ENCODE results near the gene SH3BGRL2.
"Not testable (repeated sequence)": the region's sequence is repeated elsewhere in the genome, so short reads cannot be mapped to it uniquely, and the experiment has no call there.

Gene SH3BGRL2

DNA sequence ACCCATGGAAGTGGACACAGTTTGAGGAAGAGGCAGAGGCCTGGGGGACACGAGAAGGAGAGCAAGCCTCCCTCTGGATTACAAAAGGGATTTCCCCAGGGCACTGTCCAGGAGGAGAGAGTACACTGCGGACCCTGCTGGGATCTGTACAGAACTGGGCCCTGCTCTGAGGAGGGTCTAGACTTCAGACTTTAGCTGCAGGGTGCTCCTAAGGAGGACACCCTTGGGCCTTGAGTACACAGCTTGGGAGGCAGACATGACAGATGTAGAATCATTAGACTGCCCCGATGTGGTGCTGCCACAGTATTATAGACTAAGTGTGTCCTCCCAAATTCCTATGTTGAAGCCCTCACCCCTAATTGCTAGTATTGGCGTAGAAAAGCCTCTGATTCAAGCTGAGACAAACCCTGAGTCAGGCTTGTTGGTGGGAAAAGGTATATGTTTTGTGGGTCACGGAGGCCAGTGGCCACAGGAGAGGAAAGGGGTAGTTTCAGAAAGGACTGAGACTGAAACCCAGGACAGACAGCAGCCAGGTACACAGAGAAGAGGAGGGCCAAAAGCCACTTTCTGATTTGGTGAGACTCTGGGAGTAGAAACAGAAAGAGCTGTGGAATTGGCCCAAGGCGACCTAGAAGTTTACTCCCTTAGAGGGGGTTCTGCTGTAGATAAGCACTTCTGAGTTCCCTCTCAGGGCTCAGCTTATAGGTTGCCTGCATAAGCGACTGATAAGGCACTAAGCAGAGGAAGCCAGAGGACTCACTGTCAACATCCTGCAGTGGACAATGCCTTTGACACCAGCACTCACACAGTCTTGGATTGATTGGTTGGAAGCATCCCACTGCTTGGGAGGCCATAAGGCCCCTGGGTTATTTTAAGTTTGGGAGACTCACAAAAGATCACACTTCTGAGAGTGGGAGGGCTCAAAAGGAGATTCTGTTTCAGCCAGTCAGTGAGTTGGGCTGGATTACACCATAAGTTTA lies 16.5 kb upstream of the SH3BGRL2 start:
- DNase-seq (ENCODE audit: low read depth, low spot score): no peak

DNA sequence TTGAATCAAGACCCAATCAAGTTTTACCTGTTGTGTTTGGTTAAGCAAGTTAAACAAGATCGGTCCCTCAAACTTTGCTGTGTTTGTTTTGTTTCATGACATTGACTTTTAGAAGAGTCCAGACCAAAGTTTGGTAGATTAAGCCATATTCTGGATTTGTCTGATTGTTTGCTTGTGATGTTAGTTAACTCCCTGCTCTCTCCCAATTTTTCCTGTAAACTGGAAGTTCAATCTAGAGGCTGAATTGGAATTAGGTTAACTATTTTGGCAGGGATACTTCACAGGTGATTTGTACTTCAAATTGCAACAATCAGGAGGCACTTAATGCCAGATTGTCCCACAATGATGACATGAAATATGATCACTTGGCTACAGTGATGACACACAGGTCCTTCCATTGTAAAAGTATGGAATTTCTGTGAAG lies 13.6 kb upstream of the SH3BGRL2 start:
- no peak for DNase-seq (ENCODE audit: low read depth, low spot score)

DNA sequence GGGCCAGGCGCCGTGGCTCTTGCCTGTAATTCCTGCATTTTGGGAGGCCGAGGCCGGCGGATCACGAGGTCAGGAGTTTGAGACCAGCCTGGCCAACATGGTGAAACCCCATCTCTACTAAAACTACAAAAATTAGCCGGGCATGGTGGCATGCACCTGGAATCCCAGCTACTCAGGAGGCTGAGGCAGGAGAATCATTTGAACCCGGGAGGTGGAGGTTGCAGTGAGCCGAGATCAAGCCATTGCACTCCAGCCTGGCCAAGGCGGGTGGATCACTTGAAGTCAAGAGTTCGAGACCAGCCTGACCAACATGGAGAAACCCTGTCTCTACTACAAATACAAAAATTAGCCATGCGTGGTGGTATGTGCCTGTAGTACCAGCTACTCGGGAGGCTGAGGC lies 12.7 kb upstream of the SH3BGRL2 start:
- DNase-seq (ENCODE audit: low read depth, low spot score): not testable (repeated sequence)

DNA sequence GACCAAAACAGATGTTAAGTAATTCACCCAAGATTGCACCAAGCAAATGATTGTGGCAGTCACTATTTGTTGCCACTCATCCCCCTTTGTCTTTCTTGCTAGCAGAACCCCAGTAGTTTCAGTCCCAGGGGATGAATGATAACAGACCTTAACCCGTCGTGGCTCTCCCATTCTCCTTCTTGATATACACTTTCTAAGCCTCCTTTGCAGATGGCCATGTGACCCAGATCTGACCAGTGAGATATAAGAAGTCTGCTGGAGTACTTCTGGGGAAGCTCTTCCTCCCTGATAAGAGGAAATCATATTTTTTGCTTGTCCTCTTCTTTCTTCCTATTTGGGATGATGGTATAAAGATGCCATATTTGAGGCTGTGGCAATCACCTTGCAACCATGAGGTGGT lies 9.6 kb upstream of the SH3BGRL2 start:
- no peak for DNase-seq (ENCODE audit: low read depth, low spot score)

DNA sequence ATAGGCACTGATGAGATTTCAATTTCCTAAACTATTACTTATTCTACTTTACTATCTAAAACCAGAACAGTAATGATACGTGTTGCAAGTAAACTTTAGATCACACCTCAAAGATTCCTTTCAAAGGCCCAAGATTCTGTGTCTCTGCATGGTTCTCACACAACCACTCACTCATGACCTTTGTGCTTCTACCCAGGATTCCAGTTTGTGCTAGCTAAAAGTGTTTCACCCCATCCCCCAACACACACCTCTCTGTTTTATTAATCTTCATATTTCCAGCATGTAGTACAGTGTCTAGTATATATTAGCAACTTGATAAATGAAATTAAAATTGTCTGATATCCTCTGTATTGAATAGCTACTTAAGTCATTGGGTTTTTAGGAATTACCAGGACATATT lies 8.8 kb upstream of the SH3BGRL2 start:
- DNase-seq (ENCODE audit: low read depth, low spot score): no peak

DNA sequence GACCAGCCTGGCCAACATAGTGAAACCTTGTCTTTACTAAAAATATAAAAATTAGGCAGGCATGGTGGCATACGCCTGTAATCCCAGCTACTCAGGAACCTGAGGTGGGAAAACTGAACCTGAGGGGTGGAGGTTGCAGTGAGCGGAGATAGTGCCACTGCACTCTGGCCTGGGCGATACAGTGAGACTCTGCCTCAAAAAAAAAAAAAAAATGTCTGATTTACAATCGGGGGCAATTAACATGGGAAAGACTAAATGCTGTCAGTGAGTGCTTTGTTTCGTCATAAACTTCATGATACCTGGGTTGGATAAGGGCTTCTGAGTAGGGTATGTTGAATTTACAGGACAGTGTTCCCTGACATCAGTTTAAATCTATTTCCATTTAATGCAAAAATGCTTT lies 8.0 kb upstream of the SH3BGRL2 start:
- DNase-seq (ENCODE audit: low read depth, low spot score): no peak

DNA sequence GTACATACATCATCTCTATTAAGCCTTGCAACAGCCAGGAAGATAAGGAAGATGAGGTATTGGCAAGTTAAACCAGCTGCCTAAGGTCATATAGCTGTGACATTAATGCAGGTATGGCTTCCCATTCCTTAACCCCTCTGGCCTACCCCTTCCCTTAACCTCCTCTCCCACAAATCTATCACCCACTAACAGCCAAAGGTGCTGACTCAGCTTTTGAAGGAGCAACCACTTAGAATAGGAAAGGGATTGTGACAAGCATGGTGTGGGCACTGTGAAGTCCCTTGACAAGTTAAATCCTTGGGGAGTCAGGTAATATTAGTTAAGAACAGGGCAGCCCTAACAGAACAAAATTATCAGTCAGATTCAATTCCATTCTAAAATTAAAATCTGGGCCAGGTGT lies 5.4 kb upstream of the SH3BGRL2 start:
- DNase-seq (ENCODE audit: low read depth, low spot score): no peak

DNA sequence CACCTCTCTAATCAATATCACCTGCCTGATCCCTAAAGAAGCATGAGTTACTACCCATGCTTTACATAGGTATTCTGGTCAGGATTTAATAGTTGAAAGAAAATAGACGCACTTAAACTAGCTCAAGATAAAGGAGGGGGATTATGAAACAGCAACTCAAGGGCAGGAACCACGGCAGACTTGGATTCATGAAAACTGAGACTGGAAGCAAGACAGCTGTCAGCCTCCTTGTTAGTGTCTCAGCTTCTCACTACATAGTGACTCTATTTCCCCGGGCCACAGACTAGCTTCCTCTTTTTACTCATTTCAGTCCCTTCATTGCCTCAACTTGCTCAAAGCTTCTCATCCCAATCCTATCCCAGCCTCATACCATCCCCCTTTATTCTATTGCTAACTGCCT lies 4.3 kb upstream of the SH3BGRL2 start:
- no peak for DNase-seq (ENCODE audit: low read depth, low spot score)

DNA sequence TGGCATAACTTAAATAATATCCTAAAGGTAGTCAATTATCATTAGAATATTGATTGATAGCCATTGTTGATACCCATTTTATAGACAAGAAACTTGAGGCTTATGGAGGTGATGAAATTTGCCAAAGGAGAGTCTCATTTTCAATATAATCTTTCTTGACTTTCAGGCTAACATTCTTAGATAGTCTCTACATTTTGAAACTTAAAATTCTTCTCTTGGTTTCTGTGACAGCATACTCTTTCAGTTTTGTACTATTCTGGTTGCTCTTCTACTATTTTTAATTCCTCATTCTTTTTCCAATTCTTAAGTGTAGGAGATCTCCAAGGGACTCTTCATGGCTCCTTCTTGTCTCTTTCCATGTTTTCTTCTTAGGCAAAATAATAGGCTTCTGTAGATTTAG lies 3.7 kb upstream of the SH3BGRL2 start:
- no peak for DNase-seq (ENCODE audit: low read depth, low spot score)

DNA sequence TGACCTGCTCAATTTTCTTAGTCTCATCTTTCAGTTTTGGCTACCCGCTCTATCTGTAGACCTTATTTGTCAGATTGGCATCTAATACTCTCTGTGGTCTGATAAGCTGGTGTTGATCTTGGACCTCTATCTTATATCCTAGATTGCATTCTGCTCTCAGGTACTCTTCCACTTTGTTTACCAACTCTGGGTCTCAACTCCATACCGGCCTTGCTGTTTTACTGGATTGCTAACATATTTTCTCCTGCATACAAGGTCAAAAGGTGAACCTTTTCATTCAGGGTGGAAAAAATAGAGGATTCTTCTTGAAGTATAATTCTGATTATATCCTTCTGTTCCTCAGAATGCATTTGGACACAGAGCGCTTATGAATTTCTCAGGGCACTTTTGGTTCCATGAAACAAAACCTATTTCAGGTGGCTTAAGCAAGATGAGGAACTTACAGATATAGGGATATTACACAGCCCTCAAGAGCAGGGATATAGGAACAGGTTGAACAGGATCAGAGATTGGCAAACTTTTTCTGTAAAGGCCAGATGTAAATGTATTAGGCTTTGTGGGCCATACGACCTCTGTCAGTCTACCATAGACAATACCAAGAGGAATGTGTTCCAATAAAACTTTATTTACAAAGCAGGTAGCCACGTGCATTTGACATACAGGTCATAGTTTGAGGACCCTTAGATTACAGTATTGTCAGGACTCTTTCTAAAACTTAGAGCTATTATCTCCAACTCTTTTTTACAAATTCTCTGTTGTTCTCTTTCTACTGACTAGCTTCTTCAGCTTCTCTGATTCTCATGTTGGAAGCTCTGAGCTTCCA lies 2.5 kb upstream of the SH3BGRL2 start:
- DNase-seq (ENCODE audit: low read depth, low spot score): no peak

DNA sequence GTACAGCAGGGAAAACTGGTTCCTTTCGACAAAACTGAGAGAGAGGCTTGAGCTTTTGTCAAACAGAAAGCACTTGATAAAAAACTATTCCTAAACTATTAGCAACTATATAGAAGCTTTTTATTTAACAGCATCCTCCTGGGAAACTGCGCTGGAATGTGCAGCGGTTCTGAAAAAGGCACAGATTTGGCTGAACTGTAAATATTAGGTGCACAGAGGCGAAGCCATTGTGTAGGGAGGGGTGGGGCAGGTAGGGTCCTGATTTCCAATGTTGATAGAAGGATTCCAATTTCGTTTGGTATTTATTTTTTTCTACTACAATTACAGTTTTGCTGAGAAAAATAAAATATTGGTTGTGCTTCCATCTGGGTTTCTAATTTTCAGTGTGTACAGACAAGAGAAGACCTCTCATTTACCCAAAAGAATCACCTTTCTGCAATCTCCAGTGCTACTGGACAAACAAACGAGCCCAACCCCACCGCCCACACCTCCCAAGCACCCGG lies 698 bp upstream of the SH3BGRL2 start:
- no peak for DNase-seq (ENCODE audit: low read depth, low spot score)

DNA sequence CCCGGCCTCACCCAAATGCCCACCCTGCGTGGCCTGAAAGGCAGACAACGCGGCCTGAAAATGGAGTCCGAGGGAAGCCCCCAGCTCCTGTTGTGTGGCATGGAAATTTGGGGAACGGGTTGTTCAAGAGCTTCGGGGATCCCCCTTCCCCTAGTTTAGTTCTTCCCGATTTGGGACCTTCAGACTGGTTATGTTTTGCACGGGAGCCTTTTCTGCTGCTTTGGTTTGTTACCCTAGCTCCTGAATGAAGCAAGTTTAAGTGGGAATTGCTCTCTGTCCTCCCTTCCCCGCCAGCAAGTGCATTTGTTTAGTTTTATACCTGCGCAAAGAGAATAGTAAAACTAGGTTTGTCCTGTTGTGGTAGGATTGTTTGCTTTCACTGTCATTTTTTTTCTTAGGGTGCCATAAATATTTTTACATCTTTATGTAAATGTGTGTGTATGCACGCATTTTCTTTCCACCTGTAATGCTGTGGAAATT lies 604 bp downstream of the SH3BGRL2 start:
- DNase-seq (ENCODE audit: low read depth, low spot score): no peak

DNA sequence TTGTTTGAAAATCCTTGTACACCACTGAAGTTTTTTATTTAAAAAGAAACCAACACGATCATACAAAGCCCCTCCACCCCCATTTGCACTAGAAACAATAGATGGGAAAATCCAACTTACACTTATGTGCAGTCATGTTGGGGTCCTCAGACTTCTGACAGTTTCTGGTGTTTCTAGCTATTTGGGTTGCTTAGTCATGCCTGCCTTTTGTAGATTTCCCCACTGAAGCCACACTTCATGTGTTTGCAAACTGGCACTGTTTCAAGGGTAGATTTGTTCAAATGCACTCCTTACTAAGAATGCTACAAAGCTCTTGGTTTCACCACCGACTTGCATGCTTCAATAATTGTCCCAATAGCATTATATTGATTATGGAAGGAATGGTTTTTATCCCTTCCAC lies 1.5 kb downstream of the SH3BGRL2 start:
- DNase-seq (ENCODE audit: low read depth, low spot score): no peak

DNA sequence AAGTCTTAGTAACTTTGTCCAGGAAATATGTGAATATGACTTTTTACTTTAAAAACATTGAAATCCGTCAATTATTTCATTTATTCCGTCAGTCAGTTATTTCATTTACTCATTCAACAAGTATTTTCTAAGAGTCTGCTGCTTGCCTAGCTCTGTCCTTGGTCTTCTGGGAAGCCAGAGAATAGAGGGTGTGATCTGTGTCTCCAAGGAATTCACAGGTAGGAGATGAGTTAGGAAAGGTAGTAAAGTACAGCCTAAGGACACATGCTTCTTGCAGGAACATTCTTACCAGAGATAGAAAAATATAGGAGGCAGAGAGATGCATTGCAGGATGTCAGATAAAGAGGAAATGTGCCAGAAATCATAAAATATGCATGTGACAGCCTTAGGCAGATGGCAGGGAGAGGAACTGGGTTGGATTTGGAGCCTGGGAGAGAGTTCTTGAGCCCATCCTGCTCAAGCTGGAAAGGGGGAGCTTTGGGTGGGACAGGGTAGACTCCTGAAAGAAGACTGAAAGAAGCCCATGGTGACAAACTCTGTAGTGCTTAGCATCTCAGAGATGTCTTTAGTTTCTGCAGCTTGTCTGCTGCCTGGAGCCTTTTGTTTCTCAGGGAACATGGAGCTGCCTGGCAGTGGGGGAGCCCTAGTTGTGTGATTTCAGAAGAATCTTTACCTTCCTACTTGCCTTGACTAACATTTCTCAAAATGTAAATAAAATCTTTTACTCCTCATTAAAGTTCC lies 3.5 kb downstream of the SH3BGRL2 start:
- DNase-seq (ENCODE audit: low read depth, low spot score): no peak

DNA sequence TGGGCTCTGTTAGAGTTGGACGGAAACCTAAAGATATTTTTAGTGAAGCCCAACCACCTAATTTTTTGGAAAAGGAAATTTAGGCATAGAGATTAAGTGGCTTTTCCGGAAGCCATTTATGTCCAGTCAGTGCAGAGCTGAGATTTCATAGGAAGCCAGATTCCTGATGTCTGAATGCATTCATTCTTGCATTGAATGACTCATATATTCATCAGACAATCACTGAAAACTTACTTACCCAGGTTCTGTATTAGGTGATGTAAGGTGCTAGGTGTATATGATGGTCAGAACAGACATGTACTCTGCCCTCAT lies 4.1 kb downstream of the SH3BGRL2 start:
- DNase-seq (ENCODE audit: low read depth, low spot score): no peak

DNA sequence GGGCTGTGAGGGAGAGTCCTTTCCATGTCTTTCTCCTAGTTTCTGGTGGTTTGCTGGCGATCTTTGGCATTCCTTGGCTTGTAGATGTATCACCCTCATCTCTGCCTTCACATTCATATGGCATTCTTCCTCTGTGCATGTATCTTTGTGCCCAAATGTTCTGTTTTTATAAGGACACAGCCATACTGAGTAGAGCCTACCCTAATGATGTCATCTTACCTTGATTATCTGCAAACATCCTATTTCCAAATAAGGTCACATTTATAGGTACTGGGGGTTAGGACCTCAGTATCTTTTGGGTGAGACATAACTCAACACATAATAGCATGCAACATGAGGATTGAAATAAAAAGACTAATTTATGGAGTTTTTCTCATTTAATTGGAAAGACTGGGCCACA lies 5.5 kb downstream of the SH3BGRL2 start:
- no peak for DNase-seq (ENCODE audit: low read depth, low spot score)

DNA sequence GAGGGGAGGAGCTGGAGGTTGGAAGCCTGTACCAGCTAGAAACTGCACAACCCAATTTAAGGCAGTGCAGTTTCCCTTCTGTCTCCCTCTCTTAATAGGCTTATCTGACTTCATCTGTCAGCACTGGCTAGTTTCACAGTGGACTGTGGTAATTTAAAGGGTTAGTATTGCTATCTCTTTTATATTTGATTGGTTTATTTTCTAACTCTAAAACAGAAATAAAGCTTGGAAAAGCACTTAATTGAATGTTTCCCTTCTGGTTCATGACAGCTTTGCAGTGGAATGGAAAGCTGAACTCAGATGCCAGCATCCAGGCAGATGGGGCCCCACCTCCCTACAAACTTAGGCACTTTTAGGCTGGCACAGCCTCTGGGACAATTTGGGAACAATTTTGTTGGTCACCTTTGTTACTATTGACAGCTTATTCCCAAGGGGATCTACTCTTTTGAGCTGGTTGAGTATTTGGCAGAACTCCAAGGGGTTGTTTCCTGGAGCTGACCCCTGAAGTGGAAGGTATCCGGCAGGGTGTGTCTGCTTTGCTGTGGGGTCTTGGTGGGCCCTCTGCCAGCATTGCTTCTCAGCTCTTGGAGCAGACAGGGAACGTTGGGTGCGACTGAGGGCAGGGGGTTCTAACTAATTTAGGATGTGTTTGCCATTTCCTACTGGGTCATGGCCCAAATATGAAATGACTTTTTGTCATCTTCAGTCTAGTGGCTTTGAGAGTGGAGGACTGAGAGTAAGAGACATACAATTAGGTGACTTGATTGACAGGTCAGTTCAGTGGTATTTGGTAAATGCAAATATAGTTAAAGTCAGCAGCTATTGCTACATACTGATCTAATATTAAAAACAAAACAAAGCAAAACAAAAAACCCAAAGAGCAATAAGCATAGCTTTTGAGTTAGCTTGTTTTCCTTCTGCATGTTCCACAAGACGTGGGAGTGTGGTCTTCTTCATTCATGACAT lies 9.3 kb downstream of the SH3BGRL2 start:
- no peak for DNase-seq (ENCODE audit: low read depth, low spot score)

DNA sequence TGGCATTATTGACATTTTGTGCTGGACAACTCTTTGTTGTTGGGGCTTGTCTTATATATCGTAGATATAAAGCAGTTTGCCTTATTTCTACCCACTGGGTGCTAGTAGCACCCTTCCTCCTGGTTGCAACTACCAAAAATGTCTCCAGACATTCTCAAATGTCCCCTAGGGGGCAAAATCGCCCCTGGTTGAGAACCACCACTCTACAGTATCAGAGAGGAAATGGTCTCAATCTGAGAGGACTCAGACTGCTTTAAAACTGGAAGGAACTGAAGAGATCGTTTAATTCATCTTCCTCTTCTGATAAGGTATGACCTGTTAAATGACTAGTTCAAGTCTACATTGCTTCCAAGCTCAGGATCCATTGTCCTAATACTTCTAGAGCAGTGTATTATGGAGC lies 14.9 kb downstream of the SH3BGRL2 start:
- no peak for DNase-seq (ENCODE audit: low read depth, low spot score)

DNA sequence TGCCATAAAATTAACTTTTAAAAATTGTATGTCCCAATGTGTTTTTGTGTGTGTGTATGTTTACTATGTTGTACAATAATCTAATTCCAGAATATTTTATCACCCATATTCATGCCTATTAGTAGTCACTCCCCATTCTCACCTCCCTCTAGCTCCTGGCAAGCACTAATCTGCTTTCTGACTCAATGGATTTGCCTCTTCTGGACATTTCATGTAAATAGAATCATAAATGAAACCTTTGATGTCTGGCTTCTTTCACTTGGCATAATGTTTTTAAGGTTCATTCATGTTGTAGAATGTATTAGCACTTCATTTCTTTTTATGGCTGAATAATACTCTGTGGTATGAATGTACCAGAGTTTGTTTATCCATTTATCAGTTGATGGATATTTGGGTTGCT lies 15.4 kb downstream of the SH3BGRL2 start:
- DNase-seq (ENCODE audit: low read depth, low spot score): no peak

DNA sequence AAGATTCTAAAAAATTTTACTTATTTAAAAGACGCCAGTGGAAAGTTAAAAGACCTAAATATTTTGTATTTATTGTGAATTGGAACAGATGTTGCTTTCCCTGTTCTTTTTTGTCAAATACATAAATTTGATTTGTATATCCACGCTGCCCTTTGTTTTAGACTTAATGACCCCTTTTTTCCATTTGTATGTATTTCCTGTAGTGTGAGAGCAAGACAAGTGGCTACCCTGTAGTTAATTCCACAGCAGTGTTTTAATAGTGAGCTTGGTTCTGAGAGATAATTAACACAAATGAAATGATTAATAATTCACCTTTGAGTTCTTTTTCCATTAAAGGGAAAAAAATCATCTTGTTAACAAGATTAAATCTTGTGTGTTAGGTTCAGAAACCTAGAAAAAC lies 16.6 kb downstream of the SH3BGRL2 start:
- no peak for DNase-seq (ENCODE audit: low read depth, low spot score)

DNA sequence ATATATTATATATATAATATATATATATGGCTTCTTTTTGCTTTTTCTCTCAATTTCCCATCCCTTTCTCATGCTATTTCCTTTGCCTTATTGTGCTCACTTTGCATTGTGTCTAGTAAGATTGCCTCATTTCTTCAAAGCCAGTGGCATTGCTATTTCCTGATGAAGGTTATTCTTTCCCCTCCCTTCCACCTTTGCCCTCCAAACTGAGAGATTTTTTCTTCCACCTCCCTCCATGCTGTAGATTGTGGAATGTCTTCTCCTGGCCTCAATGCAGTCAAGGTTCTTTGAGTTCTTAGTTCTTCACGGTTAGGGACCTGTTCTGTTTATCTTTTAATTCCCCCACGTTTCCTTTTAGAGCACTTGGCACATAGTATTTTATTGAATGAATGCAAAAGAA lies 17.2 kb downstream of the SH3BGRL2 start:
- no peak for DNase-seq (ENCODE audit: low read depth, low spot score)
